ENCODE measurements around the gene OAF. TPM values are rescaled to one million over a fixed set of nuclear protein-coding genes. Genes with fewer than 3 reads are reported as not detected.

OAF gene
- total RNA-seq, 1 donor = 13.3 TPM

DNA sequence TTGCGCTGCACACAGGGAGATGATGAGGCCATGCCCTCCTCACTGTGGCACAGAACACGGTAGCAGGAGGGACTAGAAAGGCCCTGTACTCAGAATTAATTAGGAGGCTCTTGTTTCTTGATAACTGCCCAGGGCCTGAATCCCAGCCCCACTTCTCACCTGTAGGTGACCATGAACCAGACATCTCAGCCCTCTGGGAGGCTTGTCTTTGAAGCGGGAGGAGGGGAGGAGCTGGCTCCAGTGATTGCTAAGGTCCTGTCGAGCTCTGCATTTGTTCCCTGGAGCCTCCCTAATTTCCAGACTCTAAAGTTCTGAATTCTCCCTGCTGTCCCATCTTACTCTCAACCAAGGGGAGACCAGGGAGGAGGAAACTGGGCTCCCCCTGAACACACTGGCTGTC lies 19.8 kb upstream of the OAF start:
- Histone ChIP-seq H3K4me1 (ENCODE audit: insufficient read depth, low read length) (no peaks in the 10 kb centered on the region), H3K9me3 (ENCODE audit: low read depth, low read length) (no peaks in the 10 kb centered on the region), H3K27me3 (ENCODE audit: insufficient read depth, low read length) (no peaks in the 10 kb centered on the region)

DNA sequence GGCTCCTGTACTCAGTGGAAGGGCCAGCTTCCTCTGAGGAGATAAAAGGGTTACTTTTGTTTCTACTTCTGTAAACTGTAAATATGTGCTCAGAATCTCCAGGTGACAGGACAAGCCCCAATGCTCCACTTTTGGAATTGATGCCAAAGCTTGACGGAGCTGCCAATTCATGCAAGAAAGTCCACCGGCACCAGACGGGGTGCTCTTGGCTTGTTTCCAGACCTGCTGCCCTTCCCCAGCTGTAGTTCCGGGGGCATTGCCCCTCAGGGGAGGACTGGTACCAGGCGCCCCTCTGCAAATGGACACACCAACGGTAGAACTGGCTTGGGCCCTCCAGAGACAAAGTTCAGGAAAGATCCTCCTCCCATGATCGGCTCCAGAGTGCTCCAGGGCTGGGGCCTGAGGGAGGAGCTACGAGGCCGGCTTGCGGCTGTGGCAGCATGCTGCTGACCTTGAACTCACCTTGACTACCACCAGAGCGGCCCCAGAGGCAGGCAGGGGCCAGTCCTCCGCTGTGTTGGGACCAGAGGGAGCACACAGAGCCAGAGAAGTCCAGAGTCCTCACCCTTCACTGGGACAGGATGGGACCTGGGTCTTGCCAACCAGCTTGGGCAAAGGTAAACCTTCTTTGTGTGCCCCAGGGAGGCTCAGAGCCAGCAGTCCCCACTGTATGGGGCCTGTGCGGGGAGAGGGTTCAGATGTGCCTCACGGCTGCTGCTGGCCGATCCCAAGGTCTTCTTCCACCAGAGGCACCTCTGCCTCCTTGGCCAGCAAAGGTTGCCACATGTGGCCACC lies 17.8 kb upstream of the OAF start:
- H3K27me3 ChIP-seq (ENCODE audit: insufficient read depth, low read length) = no peaks in the 10 kb centered on the region
- H3K4me1 ChIP-seq (ENCODE audit: insufficient read depth, low read length) = no peaks in the 10 kb centered on the region
- no peaks in the 10 kb centered on the region for H3K9me3 ChIP-seq (ENCODE audit: low read depth, low read length)
- H3K4me3 ChIP-seq (ENCODE audit: low read length) = no peak overlapping the region

More for the DNA sequence above, 19.8 kb upstream of the OAF start:
- no peak overlapping the region for H3K4me3 ChIP-seq (ENCODE audit: low read length)

DNA sequence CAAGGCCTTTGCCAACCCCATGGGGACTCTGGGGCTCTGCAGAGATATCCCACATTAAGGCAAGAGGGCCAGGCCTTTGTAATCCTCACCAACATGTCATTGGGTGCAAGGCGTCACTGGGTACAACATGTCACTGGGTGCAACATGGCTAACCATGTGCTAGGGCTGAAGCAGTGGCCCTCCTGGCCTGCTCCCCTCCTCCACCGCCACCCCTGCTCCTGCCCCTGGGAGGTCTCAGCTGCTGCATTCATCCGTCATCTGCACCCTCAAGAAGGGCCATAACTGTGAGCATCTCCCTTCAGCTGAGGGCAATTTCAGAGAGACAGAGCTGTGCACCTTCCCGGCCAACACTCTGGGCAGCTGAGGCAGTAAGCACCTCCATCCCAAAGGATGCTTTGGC lies 16.7 kb upstream of the OAF start:
- Histone ChIP-seq H3K9me3 (ENCODE audit: low read depth, low read length) (no peaks in the 10 kb centered on the region), H3K4me3 (ENCODE audit: low read length) (no peak overlapping the region), H3K27me3 (ENCODE audit: insufficient read depth, low read length) (no peaks in the 10 kb centered on the region), H3K4me1 (ENCODE audit: insufficient read depth, low read length) (no peaks in the 10 kb centered on the region)

DNA sequence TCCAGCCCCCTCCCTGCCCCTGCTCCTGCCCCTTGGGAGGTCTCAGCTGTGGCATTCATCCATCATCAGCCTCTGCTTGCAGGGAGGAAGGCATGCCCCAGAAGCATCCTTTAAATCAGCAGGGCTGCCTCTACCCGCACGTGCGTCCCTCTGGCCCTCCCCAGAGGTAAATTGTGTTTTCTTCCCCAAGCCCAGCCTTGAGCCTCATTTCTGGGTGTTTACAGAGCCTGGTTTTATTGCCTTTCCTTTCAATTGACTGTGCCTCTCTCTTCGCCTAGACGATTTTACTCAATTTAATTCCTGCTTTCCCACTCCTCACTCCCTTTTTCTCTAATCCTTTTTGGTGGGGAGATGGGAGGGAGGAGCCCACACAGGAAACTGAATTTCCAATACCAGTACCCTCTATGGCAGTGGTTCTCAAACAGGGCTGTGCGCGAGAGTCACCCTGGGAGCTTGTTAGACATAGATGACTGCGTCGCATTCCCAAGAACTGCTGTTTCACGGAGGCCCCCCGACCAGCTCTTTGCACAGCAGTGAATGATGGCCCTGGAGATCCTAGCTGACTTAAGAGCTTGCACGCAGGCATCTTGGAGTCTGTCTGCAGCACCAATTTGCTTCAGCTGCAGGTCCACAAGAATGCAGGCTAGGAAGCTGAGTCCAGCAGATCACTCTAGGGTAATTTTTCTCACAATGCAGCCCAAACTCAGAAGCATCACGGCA lies 15.1 kb upstream of the OAF start:
- no peak overlapping the region for H3K4me3 ChIP-seq (ENCODE audit: low read length)
- no peaks in the 10 kb centered on the region for H3K9me3 ChIP-seq (ENCODE audit: low read depth, low read length)
- no peaks in the 10 kb centered on the region for H3K27me3 ChIP-seq (ENCODE audit: insufficient read depth, low read length)
- H3K4me1 ChIP-seq (ENCODE audit: insufficient read depth, low read length) = no peaks in the 10 kb centered on the region

DNA sequence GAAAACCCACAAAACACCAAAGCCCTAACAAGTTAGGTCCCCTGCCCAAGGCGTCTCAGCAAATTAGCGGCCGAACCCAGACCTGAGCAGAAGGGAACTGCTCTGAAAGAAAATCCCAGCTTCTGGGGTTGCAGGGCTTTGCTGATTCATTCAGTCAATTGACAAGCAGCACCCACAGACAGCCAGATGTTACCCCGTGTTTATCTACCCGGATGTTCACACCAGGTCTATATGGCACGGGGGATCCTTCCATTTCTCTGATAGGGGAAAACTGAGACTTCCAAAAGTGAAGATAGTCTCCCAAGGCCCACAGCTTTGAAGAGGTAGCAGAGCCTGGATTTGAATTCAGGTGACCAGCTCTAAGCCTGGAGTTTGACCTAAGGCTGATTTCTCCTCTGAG lies 14.0 kb upstream of the OAF start:
- Histone ChIP-seq H3K4me3 (ENCODE audit: low read length) (no peak overlapping the region), H3K4me1 (ENCODE audit: insufficient read depth, low read length) (no peaks in the 10 kb centered on the region), H3K9me3 (ENCODE audit: low read depth, low read length) (no peaks in the 10 kb centered on the region), H3K27me3 (ENCODE audit: insufficient read depth, low read length) (no peaks in the 10 kb centered on the region)

DNA sequence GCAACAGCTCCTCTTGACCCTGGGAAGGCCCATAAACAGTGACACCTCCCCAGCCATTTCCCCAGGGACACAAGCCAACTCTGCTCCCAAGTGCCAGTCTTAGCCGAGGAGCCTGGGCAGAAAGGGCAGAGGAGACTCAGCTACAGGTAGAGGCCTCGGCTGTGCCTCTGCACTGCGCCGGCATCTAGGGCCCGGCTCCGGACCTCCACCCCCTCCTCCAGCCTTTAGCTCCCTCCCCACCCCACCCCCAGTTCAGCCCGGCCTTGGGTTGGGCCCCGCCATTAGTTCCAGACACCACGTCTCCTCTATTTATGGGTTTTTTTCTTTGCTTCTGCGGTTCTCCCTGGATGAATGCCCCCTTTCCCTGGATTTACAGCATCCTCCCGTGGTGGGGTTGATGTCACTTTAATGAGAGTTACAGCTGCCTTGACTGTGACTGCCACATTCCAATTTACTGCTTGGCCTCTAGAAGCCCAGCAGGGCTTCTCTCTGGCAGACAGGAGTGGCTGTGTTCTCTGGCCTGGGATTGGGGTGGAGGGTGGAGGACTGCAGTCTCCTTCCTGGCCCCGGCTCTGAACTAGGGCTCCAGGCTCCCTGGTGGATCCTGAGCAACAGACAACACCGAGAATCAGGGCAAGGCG lies 13.5 kb upstream of the OAF start:
- H3K27me3 ChIP-seq (ENCODE audit: insufficient read depth, low read length) = no peaks in the 10 kb centered on the region
- H3K4me3 ChIP-seq (ENCODE audit: low read length) = no peak overlapping the region
- no peaks in the 10 kb centered on the region for H3K9me3 ChIP-seq (ENCODE audit: low read depth, low read length)
- no peaks in the 10 kb centered on the region for H3K4me1 ChIP-seq (ENCODE audit: insufficient read depth, low read length)

DNA sequence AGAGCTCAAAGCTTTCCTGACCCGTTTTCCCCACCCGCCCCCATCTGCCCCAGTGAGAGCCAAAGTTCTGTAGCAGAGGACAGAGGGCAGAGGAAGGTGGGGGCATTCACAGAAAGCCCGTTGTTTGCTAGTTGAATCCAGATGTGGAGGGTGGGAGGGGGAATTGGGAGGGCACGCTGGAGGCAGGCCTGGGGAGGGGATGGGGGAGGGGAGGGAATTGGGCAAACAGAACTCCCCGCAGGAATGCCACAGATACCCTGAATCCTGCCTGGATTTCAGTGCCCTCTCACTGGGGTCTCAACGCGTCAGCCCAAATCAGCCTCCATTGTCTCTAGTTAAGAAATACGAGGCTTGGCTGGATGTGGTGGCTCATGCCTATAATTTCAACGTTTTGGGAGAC lies 12.9 kb upstream of the OAF start:
- Histone ChIP-seq H3K27me3 (ENCODE audit: insufficient read depth, low read length) (no peaks in the 10 kb centered on the region), H3K4me3 (ENCODE audit: low read length) (no peak overlapping the region)

DNA sequence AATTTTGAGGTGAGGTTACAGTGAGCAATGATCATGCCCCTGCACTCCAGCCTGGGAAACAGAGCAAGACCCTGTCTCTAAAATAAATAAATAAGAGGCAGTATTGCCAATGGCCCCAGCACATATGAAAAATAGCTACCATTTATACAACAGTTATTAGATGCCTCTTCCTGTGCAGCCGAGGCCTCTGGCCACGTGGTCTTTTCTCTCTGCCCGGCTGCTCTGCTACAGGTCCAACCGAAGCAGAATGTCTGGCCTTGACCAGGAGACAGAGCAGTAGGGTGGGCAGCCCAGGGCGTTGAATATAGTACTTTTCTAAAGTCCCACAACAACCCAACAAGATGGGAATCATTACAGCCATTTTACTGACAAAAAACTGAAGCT lies 12.4 kb upstream of the OAF start:
- Histone ChIP-seq H3K4me3 (ENCODE audit: low read length) (no peak overlapping the region), H3K4me1 (ENCODE audit: insufficient read depth, low read length) (no peaks in the 10 kb centered on the region), H3K27me3 (ENCODE audit: insufficient read depth, low read length) (no peaks in the 10 kb centered on the region), H3K9me3 (ENCODE audit: low read depth, low read length) (no peaks in the 10 kb centered on the region)

More for the DNA sequence above, 12.9 kb upstream of the OAF start:
- Histone ChIP-seq H3K9me3 (ENCODE audit: low read depth, low read length) (no peaks in the 10 kb centered on the region), H3K4me1 (ENCODE audit: insufficient read depth, low read length) (no peaks in the 10 kb centered on the region)

DNA sequence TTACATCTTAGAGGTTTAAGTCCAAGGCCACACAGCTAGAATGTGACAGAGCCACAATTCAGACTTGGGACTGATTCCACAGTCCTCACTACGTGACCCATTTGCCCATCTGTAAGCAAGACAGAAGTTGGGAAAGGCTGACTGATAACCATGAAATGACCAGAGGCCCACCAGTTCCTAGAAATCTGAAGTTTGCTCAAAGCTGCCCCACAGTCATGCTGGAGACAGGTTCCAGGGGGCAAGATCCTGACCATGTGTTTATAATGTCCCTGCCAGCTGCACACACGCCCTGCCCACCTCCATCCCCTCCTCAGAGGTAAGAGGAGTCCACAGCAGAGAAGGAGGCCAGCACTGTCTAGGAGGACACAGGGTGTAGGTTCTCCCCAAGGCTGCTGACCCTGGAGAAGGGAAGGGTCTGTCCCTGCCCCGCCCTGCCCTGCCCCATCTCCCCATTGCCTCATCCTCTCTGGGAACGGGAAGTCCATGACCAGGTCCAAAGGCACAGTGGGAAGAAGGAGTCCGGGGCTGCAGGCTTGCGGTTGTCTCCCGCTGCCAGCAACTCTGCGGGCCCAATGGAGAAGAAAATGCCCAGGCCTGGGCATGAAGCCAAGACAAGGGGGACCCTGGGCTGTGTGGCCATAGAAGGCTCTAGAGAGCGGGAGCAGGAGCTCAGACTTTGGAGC lies 11.9 kb upstream of the OAF start:
- Histone ChIP-seq H3K4me1 (ENCODE audit: insufficient read depth, low read length) (no peaks in the 10 kb centered on the region), H3K9me3 (ENCODE audit: low read depth, low read length) (no peaks in the 10 kb centered on the region), H3K4me3 (ENCODE audit: low read length) (no peak overlapping the region), H3K27me3 (ENCODE audit: insufficient read depth, low read length) (no peaks in the 10 kb centered on the region)

DNA sequence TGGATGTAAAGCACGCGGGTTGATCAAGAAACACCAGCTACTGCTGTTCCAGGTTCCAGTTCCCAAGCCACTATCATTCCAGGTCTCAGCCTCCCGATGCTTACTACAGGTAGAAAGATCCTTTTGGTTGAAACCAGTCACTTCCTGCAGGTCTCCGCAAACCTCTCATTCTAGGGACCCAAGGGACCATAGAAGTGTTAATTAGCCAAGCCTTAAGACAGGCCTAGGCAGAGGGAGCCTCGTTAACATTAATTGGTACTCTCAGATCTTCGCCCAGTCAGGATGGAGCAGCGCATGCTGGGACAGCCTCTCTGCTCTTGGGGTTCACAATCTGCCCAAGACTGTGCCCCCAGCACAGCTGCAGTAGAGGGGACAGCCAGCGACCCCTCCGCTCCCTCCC lies 11.2 kb upstream of the OAF start:
- Histone ChIP-seq H3K27me3 (ENCODE audit: insufficient read depth, low read length) (no peaks in the 10 kb centered on the region), H3K9me3 (ENCODE audit: low read depth, low read length) (no peaks in the 10 kb centered on the region), H3K4me3 (ENCODE audit: low read length) (no peak overlapping the region), H3K4me1 (ENCODE audit: insufficient read depth, low read length) (no peaks in the 10 kb centered on the region)

DNA sequence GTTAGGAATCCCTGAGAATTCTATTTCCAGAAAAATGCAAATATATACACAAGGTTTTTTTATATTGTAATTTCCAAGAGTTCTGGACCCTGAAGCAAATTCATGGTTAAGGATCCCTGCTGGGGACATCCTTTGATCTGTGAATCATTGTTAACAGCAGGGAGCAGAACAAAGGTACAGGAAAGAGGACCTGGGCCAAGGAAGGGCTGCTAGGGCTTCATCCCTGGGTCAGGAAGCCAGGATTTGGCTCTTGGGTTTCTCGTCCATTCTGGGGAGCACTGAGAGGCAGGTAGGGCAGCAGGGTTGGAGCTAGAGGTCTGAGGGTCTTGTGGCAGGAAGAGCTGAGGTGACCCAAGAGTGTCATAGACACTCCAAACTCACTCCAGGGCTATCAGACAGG lies 10.2 kb upstream of the OAF start:
- no peaks in the 10 kb centered on the region for H3K27me3 ChIP-seq (ENCODE audit: insufficient read depth, low read length)
- H3K9me3 ChIP-seq (ENCODE audit: low read depth, low read length) = no peaks in the 10 kb centered on the region
- H3K4me3 ChIP-seq (ENCODE audit: low read length) = no peak overlapping the region
- no peaks in the 10 kb centered on the region for H3K4me1 ChIP-seq (ENCODE audit: insufficient read depth, low read length)

DNA sequence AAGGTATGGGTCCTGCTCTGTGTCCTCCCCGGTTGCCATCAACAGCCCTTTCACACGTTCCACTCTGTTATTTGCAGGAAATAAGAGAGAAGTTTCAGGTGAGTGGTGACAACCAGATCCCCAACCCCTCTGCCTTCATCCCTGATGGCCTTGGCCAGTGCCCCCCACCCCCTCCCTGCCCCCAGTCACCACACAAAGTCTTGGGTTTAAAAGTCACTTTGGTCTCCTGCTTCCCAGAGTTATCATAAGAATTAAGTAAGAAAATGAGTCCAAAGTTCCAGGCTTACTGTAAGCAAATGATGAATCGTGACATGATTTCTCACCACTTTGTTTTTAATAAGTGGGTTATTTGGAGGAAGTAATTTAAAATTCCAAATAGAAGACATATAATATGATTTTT lies 9.2 kb upstream of the OAF start:
- Histone ChIP-seq H3K4me1 (ENCODE audit: insufficient read depth, low read length) (peaks cover 2% of the 10 kb centered on the region), H3K4me3 (ENCODE audit: low read length) (no peak overlapping the region), H3K9me3 (ENCODE audit: low read depth, low read length) (no peaks in the 10 kb centered on the region), H3K27me3 (ENCODE audit: insufficient read depth, low read length) (no peaks in the 10 kb centered on the region)

DNA sequence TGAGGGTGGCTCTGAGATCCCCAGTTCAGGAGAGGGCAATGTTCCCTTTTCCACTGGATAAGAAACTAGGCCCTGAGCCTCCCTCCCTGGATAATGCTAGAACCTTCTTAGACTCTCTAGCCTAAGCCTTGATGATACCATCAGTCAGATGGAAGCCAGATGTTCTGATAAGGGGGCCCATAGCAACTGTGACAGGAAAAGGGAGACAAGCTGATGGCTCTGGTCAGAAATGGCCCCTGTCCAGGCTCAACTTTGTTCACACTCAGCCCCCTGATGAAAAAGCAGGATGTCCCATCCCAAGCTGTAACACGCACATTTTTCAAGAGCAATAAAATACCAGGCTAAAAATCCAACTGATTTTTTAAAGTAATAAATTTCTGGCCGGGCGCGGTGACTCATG lies 7.2 kb upstream of the OAF start:
- Histone ChIP-seq H3K9me3 (ENCODE audit: low read depth, low read length) (no peaks in the 10 kb centered on the region), H3K27me3 (ENCODE audit: insufficient read depth, low read length) (no peaks in the 10 kb centered on the region), H3K4me3 (ENCODE audit: low read length) (no peak overlapping the region), H3K4me1 (ENCODE audit: insufficient read depth, low read length) (peaks cover 21% of the 10 kb centered on the region)

DNA sequence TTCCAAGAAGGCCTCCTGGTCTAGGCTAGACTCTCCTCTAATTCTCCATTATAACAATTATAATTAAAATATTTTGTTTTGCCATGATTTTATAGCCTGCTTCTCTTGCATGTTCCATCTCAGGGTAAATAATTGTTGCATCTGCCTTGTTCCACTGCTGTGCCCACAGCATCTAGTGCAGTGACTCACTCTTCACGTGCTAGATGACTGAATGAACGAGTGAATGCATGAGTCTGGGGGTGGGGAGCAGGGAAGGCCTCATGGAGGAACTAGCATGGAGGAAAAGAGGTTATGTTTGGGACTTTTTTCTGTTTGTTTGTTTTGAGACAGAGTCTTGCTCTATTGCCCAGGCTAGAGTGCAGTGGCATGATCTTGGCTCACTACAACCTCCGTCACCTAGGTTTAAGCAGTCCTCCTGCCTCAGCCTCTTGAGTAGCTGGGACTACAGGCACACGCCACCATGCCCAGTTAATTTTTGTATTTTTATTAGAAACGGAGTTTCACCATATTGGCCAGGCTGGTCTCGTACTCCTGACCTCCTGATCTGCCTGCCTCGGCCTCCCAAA lies 5.2 kb upstream of the OAF start:
- Histone ChIP-seq H3K27me3 (ENCODE audit: insufficient read depth, low read length) (peaks cover 2% of the 10 kb centered on the region), H3K4me1 (ENCODE audit: insufficient read depth, low read length) (peaks cover 38% of the 10 kb centered on the region), H3K9me3 (ENCODE audit: low read depth, low read length) (no peaks in the 10 kb centered on the region), H3K4me3 (ENCODE audit: low read length) (no peak overlapping the region)

DNA sequence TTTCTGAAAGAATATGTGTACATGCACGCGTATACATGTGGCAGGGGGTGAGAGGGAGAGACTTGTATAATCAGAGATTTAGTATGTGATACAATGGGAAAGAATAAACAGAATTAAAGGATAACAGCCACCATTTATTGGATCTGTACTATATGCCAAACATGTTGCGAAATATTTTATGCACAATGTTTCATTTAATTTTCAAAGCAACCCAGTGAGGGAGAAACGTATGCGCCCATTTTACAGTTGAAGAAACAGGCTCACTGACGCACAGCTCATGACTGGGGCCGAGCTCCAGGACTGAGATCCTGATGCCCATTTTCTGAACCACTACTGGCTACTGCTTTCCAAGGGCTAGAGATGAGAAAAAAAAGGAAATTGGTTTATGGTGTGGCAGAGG lies 3.3 kb upstream of the OAF start:
- no peaks in the 10 kb centered on the region for H3K9me3 ChIP-seq (ENCODE audit: low read depth, low read length)
- peaks cover 49% of the 10 kb centered on the region for H3K4me1 ChIP-seq (ENCODE audit: insufficient read depth, low read length)
- no peak overlapping the region for H3K4me3 ChIP-seq (ENCODE audit: low read length)
- peaks cover 2% of the 10 kb centered on the region for H3K27me3 ChIP-seq (ENCODE audit: insufficient read depth, low read length)

All from mononuclear cell (primary cell).